DMS53 (cell line): ENCODE data around the gene ING5.

Source experiments
- DNase-seq: peaks from one replicate; lab custom pipeline; 2025; lab: John Stamatoyannopoulos, UW

Gene ING5

DNA sequence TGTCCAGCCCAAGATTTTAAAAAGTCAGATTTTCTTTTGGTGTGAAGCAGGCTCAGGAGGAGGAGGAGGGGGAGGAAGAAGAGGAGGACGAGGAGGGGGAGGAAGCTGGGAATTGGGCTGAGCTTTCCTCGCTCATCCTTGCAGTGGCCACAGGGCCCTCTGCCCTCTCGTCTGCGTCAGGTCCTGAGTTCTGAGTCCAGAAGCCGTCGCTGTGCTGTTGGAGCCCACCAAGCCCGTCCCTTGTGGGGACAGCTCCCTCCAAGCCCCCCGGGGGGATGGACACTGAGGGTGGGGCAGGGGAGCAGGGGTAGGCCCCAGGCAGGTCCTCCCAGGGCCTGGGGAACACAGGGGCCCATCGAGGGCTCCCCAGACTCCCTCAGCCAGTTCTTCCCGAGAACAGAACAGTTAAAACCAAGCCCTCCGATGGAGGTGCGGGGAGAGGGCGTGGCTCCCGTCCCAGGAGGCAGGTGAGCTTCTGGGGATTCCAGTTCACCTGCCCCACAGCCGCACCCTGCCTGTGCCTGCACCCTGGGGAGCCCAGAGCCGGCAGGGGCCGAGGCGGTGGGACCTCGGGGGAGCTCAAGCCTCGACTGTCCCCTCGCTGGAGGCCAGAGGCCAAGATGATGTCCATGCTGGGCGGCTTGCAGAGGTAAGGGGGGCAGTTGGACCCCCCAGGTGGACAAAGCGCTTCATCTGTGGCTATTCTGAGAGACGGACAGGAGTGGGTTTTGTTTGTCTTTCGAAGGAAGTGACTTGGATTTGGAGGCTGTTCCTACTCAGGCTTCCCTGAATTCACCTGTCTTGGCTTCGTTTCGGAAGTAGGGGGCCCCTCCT lies 74.7 kb downstream of the ING5 start, which contains the start of gene GAL3ST2:
GAL3ST2 (plus strand) TSS at position 487 of the 834 bp plus-strand sequence; CDS start at position 621, 134 bp downstream.
- no peak for DNase-seq

DNA sequence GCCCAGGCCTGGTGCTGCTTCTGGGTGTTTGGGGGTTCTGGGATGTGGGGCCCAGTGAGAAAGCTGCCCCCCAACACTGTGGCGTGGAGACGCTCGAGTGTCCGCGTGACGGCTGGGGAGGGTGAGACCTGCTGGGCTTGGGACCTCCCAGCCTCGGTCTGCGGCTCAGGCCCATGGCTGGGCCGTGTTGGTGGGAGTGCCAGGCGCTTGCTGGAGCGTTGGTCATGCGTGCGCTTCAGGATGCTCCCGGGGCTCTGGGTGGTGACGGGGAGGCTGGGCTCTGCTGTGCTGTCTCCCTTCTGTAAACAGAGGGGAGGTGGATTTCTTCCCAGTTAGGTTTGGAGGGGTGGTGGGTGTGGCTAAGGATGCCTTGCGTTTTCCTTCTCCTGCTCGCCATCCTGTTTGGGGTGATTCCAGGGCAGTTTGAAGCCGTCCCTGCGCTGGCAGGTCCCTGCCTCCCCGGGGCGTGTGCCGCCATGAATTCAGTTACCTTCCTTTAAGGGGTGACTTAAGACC lies 75.4 kb downstream of the ING5 start:
- no peak for DNase-seq

DNA sequence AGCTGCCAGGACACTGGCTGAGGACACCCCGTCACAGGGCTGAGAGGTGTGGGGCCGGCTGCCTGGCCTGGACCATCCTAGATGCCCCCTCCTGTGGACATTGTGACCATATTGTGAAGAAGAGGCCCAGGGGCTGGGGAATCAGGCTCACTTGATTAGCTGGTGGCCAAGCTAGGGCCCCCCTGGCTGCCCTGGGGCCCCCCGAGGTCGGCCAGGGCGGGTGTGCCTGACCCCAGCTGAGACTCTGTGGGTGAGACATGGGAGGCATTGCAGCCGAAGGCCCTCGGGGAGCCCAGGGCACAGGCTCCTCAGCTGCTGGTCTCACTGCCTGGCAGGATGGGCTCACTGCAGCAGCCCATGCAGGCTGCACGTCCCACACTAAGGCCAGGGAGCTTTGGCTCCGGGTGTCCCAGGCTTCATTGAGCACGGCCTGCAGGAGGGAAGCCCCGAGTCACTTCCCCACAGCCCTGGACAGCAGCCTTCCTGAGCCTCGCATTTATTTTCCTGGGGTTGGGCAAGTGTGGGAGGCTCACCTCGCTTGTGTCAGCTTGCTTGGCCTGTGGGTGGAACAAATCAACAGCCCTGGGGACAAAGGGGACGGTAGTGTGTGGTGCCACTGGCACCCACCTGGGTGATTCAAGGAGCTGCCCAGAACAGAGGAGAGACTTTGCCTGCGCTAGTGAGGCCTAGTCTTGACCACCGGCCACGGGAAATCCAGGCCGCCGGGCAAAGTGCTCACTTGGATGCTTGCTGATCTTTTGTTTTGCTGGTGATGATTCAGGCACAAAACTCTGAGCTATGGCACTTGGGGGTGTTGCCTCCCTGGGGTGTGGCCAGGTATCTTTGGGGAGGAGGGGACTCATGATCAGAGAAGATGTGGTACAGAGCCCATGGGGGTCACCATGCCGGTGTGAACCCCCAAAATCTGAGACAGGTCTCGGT lies 76.1 kb downstream of the ING5 start:
- DNase-seq: no peak
